ENCODE measurements around the gene VTCN1. TPM values are rescaled to one million over a fixed set of nuclear protein-coding genes. Genes with fewer than 3 reads are reported as not detected.

VTCN1 gene
- total and polyA plus RNA-seq, 2 of the 13 experiments (the other 11 are each of a cell fraction or from before 2014, with no cell fraction given) = not detected

DNA sequence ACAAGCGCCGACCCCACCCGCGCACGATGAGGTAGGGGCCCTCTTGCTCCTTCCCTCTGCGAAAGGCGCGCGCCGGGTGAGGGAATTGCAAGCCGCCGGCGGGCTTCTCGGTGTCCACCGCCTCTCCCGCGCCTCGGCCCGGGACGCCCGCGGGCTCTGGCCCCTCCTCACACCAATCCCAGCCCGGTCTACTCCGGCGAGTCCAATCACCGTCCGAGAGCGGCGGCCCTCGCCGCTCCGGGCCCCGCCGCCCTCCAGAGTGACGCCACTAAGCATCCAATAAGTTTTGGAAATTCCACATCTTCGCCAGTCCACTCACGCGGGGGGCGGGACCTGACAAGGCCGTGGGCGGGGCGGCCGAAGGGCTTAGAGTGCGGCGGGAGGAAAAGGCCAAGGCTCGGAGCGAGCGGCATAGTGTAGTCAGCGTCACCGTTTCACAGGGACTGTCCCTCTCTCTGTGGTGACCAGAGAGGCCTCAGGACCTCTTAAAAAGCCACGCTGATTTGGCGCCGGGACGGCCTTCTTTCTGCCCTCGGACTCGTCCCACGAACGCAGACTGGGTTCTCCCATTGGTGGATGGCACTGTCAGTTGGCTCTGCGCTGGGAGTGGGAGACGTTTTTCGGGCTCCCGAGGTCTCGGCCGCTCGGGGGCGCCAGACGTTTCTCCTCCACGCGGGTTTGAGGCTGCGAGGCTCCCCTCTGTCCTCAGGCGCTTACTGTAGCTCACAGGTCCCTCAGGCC, 89.0 kb downstream of the VTCN1 start, which contains the start of gene TRIM45 (continued):
- no peak for TF ChIP-seq FUBP1 (CRISPR knock-in tag; IDR thresholded peaks at IDR 0.05; ENCODE audit: borderline replicate concordance)
- peak; percentile 36; the same call in 1 of the 2 replicates for TF ChIP-seq KDM5B (CRISPR knock-in tag; IDR thresholded peaks at IDR 0.05; ENCODE audit: borderline replicate concordance)
- no peak for TF ChIP-seq JUND (CRISPR knock-in tag; IDR thresholded peaks at IDR 0.05)
- TF ChIP-seq ZNF121 (CRISPR knock-in tag; IDR thresholded peaks at IDR 0.05) = no peak
- TF ChIP-seq ZBTB44 (CRISPR knock-in tag; IDR thresholded peaks at IDR 0.05) = no peak
- TF ChIP-seq GMEB1 (CRISPR knock-in tag; IDR thresholded peaks at IDR 0.05; ENCODE audit: borderline replicate concordance) = 0 out of 2 replicates have a peak, but pooled peaks have one; percentile 35
- TF ChIP-seq CERS6 (CRISPR knock-in tag; IDR thresholded peaks at IDR 0.05) = no peak
- no peak for TF ChIP-seq AGO2 (optimal IDR thresholded peaks at IDR 0.05; ENCODE audit: low read depth, low read length)
- TF ChIP-seq, protein P1, sequence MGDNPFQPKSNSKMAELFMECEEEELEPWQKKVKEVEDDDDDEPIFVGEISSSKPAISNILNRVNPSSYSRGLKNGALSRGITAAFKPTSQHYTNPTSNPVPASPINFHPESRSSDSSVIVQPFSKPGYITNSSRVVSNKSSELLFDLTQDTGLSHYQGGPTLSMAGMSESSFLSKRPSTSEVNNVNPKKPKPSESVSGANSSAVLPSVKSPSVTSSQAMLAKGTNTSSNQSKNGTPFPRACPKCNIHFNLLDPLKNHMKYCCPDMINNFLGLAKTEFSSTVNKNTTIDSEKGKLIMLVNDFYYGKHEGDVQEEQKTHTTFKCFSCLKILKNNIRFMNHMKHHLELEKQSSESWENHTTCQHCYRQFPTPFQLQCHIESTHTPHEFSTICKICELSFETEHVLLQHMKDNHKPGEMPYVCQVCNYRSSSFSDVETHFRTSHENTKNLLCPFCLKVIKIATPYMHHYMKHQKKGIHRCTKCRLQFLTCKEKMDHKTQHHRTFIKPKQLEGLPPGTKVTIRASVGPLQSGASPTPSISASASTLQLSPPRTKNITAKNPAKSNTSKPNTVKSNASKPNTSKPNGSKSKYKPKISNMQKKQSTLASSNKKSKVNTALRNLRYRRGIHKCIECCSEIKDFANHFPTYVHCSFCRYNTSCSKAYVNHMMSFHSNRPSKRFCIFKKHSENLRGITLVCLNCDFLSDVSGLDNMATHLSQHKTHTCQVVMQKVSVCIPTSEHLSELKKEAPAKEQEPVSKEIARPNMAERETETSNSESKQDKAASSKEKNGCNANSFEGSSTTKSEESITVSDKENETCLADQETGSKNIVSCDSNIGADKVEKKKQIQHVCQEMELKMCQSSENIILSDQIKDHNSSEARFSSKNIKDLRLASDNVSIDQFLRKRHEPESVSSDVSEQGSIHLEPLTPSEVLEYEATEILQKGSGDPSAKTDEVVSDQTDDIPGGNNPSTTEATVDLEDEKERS (CRISPR knock-in tag; IDR thresholded peaks at IDR 0.05) = 0 out of 2 replicates have a peak, but pooled peaks have one; percentile 53
- no peak for TF ChIP-seq GPN1 (CRISPR knock-in tag; IDR thresholded peaks at IDR 0.05; ENCODE audit: borderline replicate concordance)
- TF ChIP-seq MYC (CRISPR knock-in tag; IDR thresholded peaks at IDR 0.05; ENCODE audit: borderline replicate concordance) = no peak

Measured in HepG2 (cell line).